HG03196 (cell line): ENCODE measurements around the gene TLR4.

Source experiments
- ATAC-seq: cut with Tn5 transposase; IDR thresholded peaks from one replicate; pipeline ENCODE4 v1.9.1; 2021; ENCODE audit not compliant: unreplicated experiment

TLR4 gene

DNA sequence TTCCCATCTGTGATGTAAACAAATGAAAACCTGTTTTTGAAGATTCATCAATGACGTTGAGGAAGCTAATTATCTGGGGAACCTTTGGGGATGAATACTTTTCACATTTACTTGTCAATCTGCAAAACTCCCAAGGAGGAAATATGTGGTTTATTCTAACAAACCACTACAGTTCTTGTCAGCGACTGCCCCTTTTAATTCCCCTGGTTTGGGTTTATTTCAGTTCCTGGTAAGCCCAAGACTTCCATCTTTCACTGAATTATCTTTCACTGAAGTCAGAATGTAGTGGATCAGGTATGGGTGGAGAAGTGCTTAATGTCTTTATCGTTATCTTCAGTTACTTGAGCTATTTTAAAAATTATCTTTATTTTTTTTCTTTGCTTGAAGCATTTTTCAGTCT, 40.2 kb downstream of the TLR4 start:
- ATAC-seq: no peak

- no peak for ATAC-seq
These were observed 40.7 kb downstream of the TLR4 start for GRCh38 chr9:117744856-117745389.

DNA sequence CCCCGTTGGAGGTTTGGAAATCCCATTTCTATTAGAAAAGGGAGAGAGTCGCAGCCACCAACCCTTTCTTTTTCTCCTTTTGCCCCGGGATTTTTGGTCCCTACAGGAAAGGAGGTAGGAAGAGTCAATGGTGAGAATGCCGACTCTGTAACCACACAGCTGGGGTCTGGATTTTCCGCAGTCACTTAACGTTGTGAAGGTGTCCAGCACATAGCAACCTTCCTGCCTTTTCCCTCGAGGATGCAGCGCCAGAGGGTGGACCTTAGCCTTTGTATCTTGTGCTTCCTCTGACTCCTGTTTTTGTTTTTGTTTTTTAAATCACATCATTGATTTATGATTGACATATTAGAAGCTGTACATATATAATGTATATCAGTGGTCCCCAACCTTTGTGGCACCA, 41.4 kb downstream of the TLR4 start:
- no peak for ATAC-seq

GRCh38 chr9:117746263-117746662, 42.1 kb downstream of the TLR4 start:
- no peak for ATAC-seq

DNA sequence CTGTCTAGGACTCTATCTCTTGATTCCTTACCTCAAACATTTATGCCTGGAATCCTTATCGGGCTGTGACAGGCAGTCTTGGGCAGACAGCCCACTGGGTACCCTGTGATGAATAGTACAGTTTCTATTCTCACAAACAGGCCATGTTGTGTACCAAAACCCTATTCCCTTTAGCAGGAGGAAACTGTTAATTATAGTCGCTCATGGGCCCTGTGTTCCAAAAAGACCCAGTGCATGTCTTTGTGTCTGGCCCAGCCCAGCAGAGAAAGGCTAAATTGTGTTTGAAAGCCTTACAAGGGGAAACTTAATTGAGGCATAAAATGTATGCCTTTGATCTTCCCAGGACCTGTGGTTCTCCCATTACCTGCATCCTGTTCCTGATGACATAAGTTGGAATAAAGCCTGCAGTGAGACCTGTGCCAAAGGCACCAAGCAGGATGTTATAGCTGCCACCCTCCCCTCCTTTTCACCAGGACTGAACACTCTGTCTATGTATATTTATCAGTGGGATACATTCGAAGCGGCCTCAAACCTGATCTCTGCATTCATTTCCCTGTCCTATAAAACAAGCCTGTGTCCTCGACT, 43.3 kb downstream of the TLR4 start:
- ATAC-seq: no peak

GRCh38 chr9:117750401-117750800, 46.2 kb downstream of the TLR4 start:
- ATAC-seq: no peak

DNA sequence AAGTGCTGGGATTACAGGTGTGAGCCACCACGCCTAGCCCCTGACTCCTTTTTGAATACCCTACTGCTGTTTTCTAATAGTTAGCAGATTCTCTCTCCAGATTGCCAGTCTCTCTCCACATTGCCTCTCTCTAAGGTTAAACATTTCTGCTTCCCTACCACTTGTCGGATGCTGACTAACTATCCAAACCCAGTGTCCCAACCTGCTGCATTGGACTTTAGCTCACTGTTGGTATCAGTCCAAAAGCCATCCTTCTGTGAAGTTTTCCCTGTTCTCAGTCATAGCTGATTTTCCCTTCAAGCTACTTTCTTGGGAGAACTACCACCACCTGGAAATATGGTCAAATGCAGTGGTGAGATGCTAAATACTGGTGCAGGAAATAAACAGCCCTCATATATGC, 48.7 kb downstream of the TLR4 start:
- no peak for ATAC-seq

DNA sequence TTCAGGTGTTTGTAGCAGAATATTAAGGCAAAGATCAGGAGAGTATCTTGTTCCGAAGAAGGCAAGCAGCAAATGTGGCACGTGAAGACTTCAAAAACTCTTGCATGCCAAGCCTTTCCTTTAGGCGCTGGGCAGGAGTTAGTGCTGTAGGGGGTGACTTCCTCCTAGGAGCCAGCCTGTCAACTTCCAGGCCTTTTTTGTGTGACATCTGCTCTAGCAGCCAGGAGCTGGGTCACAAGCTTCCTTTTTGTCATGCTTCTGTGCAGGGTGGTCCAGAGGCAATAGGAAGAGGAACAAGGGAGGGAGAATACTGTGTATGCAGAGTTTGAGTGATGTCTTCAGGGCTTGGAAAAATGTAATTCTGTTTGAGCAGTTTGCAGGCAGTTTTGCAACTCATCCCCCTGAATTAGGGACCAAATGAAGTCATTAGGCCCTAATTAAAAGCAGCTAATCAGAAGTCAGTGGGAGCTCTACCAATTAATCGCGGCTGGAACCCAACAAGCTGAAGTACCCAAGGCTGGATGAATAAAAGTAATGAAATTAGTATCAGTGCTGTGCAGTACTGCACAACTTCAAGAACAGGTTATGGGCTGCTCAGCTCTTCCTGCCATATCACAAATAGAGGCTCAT, 53.5 kb downstream of the TLR4 start:
- no peak for ATAC-seq

DNA sequence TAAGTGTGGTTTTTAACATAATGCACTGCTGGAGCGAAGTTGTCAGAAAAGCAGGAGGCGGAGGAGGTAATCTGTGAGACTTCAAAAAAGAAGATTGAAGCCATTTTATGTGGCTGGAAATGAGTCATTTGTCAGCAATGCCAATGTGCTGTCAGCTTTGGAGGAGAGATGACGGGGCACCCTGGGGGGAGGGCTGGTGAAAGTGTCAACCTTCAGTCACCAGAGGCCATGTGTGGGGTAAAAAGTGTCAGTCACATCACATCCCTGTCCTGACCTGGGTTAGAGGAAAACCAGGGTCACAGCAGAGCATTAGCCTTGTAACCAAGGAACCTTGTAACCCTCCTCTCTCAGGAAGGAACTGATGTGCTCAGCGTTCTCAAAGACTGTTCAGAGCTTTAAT, 59.1 kb downstream of the TLR4 start:
- ATAC-seq: no peak

DNA sequence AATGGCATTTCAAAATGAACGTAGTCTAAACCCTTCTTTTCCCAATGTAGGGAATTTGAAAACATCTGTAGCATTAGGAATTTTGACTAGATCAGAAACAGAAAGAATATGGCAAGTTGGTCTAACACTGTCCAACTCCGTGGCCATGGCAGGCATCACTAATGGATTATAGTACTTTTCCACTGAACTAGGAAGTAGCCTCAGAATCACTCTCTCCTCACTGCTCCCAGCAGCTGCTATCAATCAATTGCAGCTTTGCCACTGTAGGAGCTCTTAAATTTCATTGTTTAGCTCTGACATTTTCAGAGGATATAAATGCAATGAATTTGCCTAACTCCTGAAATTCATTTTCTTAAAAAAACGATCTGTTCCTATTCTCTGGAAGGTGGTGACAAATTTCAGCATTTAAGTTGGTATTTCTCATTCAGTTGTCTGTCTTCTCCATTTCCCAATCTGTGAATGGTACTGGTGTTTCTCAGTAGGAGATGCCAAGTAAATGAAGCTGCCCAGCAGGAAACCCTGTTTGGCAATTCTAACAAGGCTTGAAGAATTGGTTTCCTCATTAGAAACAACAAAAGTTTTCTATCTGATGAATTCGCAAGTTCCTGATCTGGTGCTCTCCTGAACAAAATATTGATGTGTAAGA, 64.7 kb downstream of the TLR4 start:
- no peak for ATAC-seq

GRCh38 chr9:117771136-117771535, 66.9 kb downstream of the TLR4 start:
- ATAC-seq: no peak

DNA sequence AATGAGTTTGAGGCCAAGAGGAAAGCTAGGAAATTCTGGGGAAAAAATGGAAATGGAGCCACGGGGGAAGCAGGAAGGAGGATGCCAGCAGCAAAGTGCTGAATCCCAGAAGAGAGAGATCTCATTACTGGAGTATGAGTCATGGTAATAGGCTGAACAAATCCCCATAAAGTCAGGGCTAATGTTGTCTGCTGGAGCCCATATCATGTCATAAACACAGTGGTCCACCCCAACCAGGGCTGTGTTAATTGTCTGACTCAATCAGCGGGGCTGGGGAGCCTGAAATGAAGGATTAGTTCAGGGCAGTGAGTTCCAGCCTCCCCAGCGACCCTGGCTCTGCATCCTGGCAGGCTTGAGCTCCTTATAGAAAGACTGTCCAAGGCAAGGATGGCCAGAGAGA, 68.8 kb downstream of the TLR4 start:
- no peak for ATAC-seq
